SK-N-MC (cell line): ENCODE results near the gene HOXA4.

Experiments used
- EZH2 ChIP-seq: fragments of 200-600 bp; sonication (generic); IDR thresholded peaks from one replicate; pipeline ENCODE4 v1.6.1; 2017; ENCODE audit warnings: antibody characterized with exemption
- POLR2AphosphoS5 ChIP-seq: IDR thresholded peaks from 2 replicates; pipeline ENCODE4 v1.6.1; 2012; ENCODE audit warnings: mild to moderate bottlenecking, low read depth, low read length, borderline replicate concordance

- TF ChIP-seq POLR2AphosphoS5 (no peak), EZH2 (no peak)
Measured at GRCh38 chr7:27101957-27102580, 28.5 kb downstream of the HOXA4 start.
